ENCODE data around the gene INTS1.

- TF ChIP-seq CTCF (IDR thresholded peaks at IDR 0.05; ENCODE audit: low read length) (no peak), EZH2 (IDR thresholded peaks at IDR 0.05; ENCODE audit: borderline replicate concordance, low read length) (no peak)
Observed at GRCh38 chr7:1452205-1452604, 52.0 kb downstream of the INTS1 start.

Measured in OCI-LY1 (cell line).